SK-N-SH (cell line): ENCODE data around the gene CACNG5.

Experiments used
- EP300 ChIP-seq, 2 experiments: IDR thresholded peaks; 2 replicates each; pipeline versions ENCODE4 v1.4.0 to v1.6.1; 2012; ENCODE audit warnings: borderline replicate concordance in 1 of 2, low read depth in 1 of 2, low read length in 1 of 2
- FOXJ3 ChIP-seq: sonication (generic); formaldehyde crosslinking; IDR thresholded peaks from 2 replicates; pipeline ENCODE4 v1.5.1; 2020; ENCODE audit warnings: mild to moderate bottlenecking, missing genetic modification reagents
- MEF2A ChIP-seq: IDR thresholded peaks from 2 replicates; pipeline ENCODE4 v1.4.0; 2012; ENCODE audit warnings: low read depth, borderline replicate concordance
- RAD21 ChIP-seq: IDR thresholded peaks from 2 replicates; pipeline ENCODE4 v1.6.1; 2012; ENCODE audit warnings: mild to moderate bottlenecking, low read length
- TF ChIP-seq, protein P1 (sequence below): fragments of 200-600 bp; sonication (generic); IDR thresholded peaks from 2 replicates; pipeline ENCODE4 v1.6.1; 2017; ENCODE audit warnings: antibody characterized with exemption, mild to moderate bottlenecking, moderate library complexity
- TF ChIP-seq, protein P2 (sequence below): IDR thresholded peaks from 2 replicates; pipeline ENCODE4 v1.4.0; 2012; ENCODE audit warnings: low read depth, borderline replicate concordance
- TF ChIP-seq, protein P3 (sequence below): IDR thresholded peaks from 2 replicates; pipeline ENCODE4 v1.4.0; 2012; ENCODE audit warnings: low read depth

DNA sequence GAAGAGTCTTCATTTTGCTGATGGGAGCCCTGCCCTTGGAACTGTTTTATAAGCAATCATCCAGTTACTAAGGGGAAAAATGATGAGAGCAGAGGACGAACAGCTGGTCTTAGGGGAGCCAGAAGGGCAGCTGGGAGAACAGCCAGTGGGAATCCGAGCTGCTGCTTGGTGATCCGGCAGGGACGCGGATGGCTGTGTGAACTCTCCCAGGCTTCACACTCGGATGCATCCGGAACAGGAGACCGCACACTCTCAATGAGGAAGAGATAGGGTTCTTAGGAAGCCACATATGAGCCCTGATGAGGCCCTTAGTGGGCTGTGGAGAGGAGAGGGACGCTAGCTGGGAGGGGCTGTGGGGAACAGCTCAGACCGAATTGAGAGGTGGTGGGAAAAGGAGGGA lies 5.0 kb upstream of the CACNG5 start:
- TF ChIP-seq, protein P1, sequence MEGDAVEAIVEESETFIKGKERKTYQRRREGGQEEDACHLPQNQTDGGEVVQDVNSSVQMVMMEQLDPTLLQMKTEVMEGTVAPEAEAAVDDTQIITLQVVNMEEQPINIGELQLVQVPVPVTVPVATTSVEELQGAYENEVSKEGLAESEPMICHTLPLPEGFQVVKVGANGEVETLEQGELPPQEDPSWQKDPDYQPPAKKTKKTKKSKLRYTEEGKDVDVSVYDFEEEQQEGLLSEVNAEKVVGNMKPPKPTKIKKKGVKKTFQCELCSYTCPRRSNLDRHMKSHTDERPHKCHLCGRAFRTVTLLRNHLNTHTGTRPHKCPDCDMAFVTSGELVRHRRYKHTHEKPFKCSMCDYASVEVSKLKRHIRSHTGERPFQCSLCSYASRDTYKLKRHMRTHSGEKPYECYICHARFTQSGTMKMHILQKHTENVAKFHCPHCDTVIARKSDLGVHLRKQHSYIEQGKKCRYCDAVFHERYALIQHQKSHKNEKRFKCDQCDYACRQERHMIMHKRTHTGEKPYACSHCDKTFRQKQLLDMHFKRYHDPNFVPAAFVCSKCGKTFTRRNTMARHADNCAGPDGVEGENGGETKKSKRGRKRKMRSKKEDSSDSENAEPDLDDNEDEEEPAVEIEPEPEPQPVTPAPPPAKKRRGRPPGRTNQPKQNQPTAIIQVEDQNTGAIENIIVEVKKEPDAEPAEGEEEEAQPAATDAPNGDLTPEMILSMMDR = no peak
- TF ChIP-seq RAD21 = no peak
- TF ChIP-seq, protein P2, sequence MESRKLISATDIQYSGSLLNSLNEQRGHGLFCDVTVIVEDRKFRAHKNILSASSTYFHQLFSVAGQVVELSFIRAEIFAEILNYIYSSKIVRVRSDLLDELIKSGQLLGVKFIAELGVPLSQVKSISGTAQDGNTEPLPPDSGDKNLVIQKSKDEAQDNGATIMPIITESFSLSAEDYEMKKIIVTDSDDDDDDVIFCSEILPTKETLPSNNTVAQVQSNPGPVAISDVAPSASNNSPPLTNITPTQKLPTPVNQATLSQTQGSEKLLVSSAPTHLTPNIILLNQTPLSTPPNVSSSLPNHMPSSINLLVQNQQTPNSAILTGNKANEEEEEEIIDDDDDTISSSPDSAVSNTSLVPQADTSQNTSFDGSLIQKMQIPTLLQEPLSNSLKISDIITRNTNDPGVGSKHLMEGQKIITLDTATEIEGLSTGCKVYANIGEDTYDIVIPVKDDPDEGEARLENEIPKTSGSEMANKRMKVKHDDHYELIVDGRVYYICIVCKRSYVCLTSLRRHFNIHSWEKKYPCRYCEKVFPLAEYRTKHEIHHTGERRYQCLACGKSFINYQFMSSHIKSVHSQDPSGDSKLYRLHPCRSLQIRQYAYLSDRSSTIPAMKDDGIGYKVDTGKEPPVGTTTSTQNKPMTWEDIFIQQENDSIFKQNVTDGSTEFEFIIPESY = no peak
- no peak for TF ChIP-seq MEF2A
- TF ChIP-seq, protein P3, sequence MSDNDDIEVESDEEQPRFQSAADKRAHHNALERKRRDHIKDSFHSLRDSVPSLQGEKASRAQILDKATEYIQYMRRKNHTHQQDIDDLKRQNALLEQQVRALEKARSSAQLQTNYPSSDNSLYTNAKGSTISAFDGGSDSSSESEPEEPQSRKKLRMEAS = no peak
- TF ChIP-seq EP300 (IDR thresholded peaks at IDR 0.05; ENCODE audit: borderline replicate concordance in 1 of 2, low read depth in 1 of 2, low read length in 1 of 2) = no peak
- TF ChIP-seq FOXJ3 = no peak
